ENCODE measurements around the gene FMN1.

The FMN1 gene

GRCh38 chr15:33101036-33101435 lies 93.5 kb downstream of the FMN1 start:
- no peak for TF ChIP-seq CTCF (IDR thresholded peaks at IDR 0.05)

GRCh38 chr15:33100314-33100713 lies 94.2 kb downstream of the FMN1 start:
- TF ChIP-seq CTCF (IDR thresholded peaks at IDR 0.05) = no peak

GRCh38 chr15:33099739-33100138 lies 94.8 kb downstream of the FMN1 start:
- TF ChIP-seq CTCF (IDR thresholded peaks at IDR 0.05) = no peak

- TF ChIP-seq CTCF (IDR thresholded peaks at IDR 0.05) = no peak
Measured at GRCh38 chr15:33099213-33099612, 95.3 kb downstream of the FMN1 start.

- TF ChIP-seq CTCF (IDR thresholded peaks at IDR 0.05) = no peak
Measured at GRCh38 chr15:33098094-33099058, 96.1 kb downstream of the FMN1 start.

- no peak for TF ChIP-seq CTCF (IDR thresholded peaks at IDR 0.05)
Measured at GRCh38 chr15:33096134-33096533, 98.4 kb downstream of the FMN1 start.

GRCh38 chr15:33095641-33096040 lies 98.9 kb downstream of the FMN1 start:
- TF ChIP-seq CTCF (IDR thresholded peaks at IDR 0.05) = no peak
